ENCODE results near the gene HJURP.

Gene HJURP

GRCh38 chr2:233839447-233839820, 14.9 kb downstream of the HJURP start:
- no peak overlapping the region for H3K27ac ChIP-seq
- H3K4me1 ChIP-seq (ENCODE audit: low read depth, poor library complexity, severe bottlenecking), result peaks cover 5% of the 10 kb centered on the region
- H3K27me3 ChIP-seq (ENCODE audit: insufficient read depth, low read depth), result no peaks in the 10 kb centered on the region
- peaks cover 61% of the 10 kb centered on the region for H3K79me2 ChIP-seq (ENCODE audit: insufficient read depth, low read depth)
- peaks cover 1% of the 10 kb centered on the region; the same call in 1 of the 2 replicates for H3K36me3 ChIP-seq (ENCODE audit: insufficient read depth)
- no peak overlapping the region for H2AFZ ChIP-seq (ENCODE audit: low read depth)
- no peak overlapping the region for H3K9ac ChIP-seq
- H4K20me1 ChIP-seq (ENCODE audit: insufficient read depth), result peaks cover 11% of the 10 kb centered on the region; the same call in 1 of the 2 replicates
- H3K4me2 ChIP-seq, result no peak overlapping the region
- no peak for TF ChIP-seq CTCF (conservative IDR thresholded peaks at IDR 0.05; ENCODE audit: low read depth, low read length)
- H3K4me3 ChIP-seq (IDR thresholded peaks at IDR 0.05; ENCODE audit: insufficient read depth, low read depth, low read length), result no peak overlapping the region

GRCh38 chr2:233838726-233839446, 15.4 kb downstream of the HJURP start:
- H2AFZ ChIP-seq (ENCODE audit: low read depth), result no peak overlapping the region
- H4K20me1 ChIP-seq (ENCODE audit: insufficient read depth), result peaks cover 11% of the 10 kb centered on the region; the same call in 1 of the 2 replicates
- no peak overlapping the region for H3K4me2 ChIP-seq
- peaks cover 5% of the 10 kb centered on the region for H3K4me1 ChIP-seq (ENCODE audit: low read depth, poor library complexity, severe bottlenecking)
- no peak overlapping the region for H3K4me3 ChIP-seq (IDR thresholded peaks at IDR 0.05; ENCODE audit: insufficient read depth, low read depth, low read length)
- no peaks in the 10 kb centered on the region for H3K27me3 ChIP-seq (ENCODE audit: insufficient read depth, low read depth)
- TF ChIP-seq CTCF (conservative IDR thresholded peaks at IDR 0.05; ENCODE audit: low read depth, low read length), result no peak
- H3K36me3 ChIP-seq (ENCODE audit: insufficient read depth), result no peaks in the 10 kb centered on the region; the same call in 1 of the 2 replicates
- peaks cover 61% of the 10 kb centered on the region for H3K79me2 ChIP-seq (ENCODE audit: insufficient read depth, low read depth)
- no peak overlapping the region for H3K27ac ChIP-seq
- H3K9ac ChIP-seq, result no peak overlapping the region

- Histone ChIP-seq H3K27me3 (ENCODE audit: insufficient read depth, low read depth) (no peaks in the 10 kb centered on the region), H3K36me3 (ENCODE audit: insufficient read depth) (no peaks in the 10 kb centered on the region; the same call in 1 of the 2 replicates), H3K27ac (no peak overlapping the region), H3K4me3 (IDR thresholded peaks at IDR 0.05; ENCODE audit: insufficient read depth, low read depth, low read length) (no peak overlapping the region), H3K79me2 (ENCODE audit: insufficient read depth, low read depth) (peaks cover 61% of the 10 kb centered on the region), H2AFZ (ENCODE audit: low read depth) (no peak overlapping the region), H4K20me1 (ENCODE audit: insufficient read depth) (peaks cover 11% of the 10 kb centered on the region; the same call in 1 of the 2 replicates), H3K9ac (no peak overlapping the region), H3K4me1 (ENCODE audit: low read depth, poor library complexity, severe bottlenecking) (peaks cover 5% of the 10 kb centered on the region), H3K4me2 (no peak overlapping the region)
- no peak for TF ChIP-seq CTCF (conservative IDR thresholded peaks at IDR 0.05; ENCODE audit: low read depth, low read length)
Measured at GRCh38 chr2:233838251-233838650, 16.1 kb downstream of the HJURP start.

GRCh38 chr2:233837694-233838229, 16.6 kb downstream of the HJURP start:
- H3K9ac ChIP-seq, result no peak overlapping the region
- no peaks in the 10 kb centered on the region; the same call in 1 of the 2 replicates for H3K36me3 ChIP-seq (ENCODE audit: insufficient read depth)
- no peak overlapping the region for H3K4me3 ChIP-seq (IDR thresholded peaks at IDR 0.05; ENCODE audit: insufficient read depth, low read depth, low read length)
- peaks cover 5% of the 10 kb centered on the region for H3K4me1 ChIP-seq (ENCODE audit: low read depth, poor library complexity, severe bottlenecking)
- peaks cover 60% of the 10 kb centered on the region for H3K79me2 ChIP-seq (ENCODE audit: insufficient read depth, low read depth)
- no peaks in the 10 kb centered on the region for H3K27me3 ChIP-seq (ENCODE audit: insufficient read depth, low read depth)
- no peak overlapping the region for H2AFZ ChIP-seq (ENCODE audit: low read depth)
- no peak overlapping the region for H3K27ac ChIP-seq
- TF ChIP-seq CTCF (conservative IDR thresholded peaks at IDR 0.05; ENCODE audit: low read depth, low read length), result no peak
- H3K4me2 ChIP-seq, result no peak overlapping the region
- H4K20me1 ChIP-seq (ENCODE audit: insufficient read depth), result peaks cover 11% of the 10 kb centered on the region; the same call in 1 of the 2 replicates

Measured in KMS-11 (cell line).